GM12873 (cell line): ENCODE results near the gene FUBP3.

Source experiments
- CTCF ChIP-seq: IDR thresholded peaks from 2 replicates; pipeline ENCODE4 v1.5.1; 2012; ENCODE audit warnings: low read depth, mild to moderate bottlenecking, moderate library complexity, low read length, control low read depth; ENCODE audit not compliant: insufficient read depth; ENCODE audit errors: missing control alignments

Gene FUBP3

GRCh38 chr9:130607640-130608420 lies 28.5 kb downstream of the FUBP3 start:
- TF ChIP-seq CTCF: no peak

- TF ChIP-seq CTCF: no peak
Observed at GRCh38 chr9:130608554-130609134, 29.3 kb downstream of the FUBP3 start.

DNA sequence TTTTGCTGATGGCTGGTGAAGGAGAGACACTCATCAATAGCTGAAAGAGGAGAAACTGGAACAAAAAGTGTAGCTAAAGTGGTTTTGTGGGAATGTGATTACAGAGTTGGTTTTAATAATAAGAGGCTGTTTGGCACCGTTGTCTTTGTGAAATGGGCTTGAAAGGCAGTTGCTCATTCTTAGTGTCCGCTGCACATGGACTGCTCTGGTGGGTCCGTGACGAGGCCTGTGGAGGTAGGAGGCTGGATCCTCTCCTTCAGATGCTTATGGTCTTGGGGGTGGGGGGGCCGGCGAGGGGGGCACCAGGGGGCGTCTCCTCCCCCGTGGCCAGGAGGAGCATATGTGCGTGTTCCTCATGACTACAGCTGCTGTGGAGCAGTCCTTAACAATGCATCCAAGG lies 29.8 kb downstream of the FUBP3 start:
- TF ChIP-seq CTCF: no peak

- no peak for TF ChIP-seq CTCF
Observed at GRCh38 chr9:130610862-130611707, 31.7 kb downstream of the FUBP3 start.

- no peak for TF ChIP-seq CTCF
Observed at GRCh38 chr9:130616451-130616850, 37.1 kb downstream of the FUBP3 start.

GRCh38 chr9:130623466-130623865 lies 44.1 kb downstream of the FUBP3 start:
- TF ChIP-seq CTCF: no peak

DNA sequence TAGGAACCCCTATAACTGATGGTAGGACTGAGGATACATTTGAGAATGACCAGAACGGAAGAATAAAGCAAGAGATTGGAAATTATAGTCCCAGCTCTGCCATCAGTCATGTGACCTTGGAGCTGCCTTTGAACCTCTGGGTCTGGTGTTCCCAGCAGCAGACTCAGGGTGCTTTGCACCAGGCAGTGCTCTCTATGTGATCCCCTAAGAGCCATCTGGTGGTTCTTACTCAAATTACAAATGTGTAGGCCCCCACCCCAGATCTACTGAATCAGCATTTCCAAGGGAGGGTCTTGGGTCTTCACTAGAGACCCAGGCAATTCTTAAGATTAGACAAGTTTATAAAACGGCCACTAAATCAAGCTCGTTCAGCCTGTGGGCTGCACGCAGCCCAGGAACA lies 44.8 kb downstream of the FUBP3 start:
- no peak for TF ChIP-seq CTCF
